HCT116 (cell line): Measurements from ENCODE around the gene TAF11. TPM values are rescaled to one million over a fixed set of nuclear protein-coding genes. Genes with fewer than 3 reads are reported as not detected.

Experiments
- ATAC-seq: fragments of 200-7000 bp; cut with Tn5 transposase; 2 replicates; pipeline ENCODE4 v1.9.1; 2020; ENCODE audit warnings: mild to moderate bottlenecking, moderate library complexity
- BruUV-seq: library from RNA; stranded (reverse); fragments of 400-500 nt; replicated peaks from 2 replicates; lab custom pipeline; 2021; lab: Mats Ljungman, UMichigan
- CTCF ChIA-PET: fragments of 300-600 bp; sonication (Branson Sonifier 250); formaldehyde crosslinking; loops from one replicate; lab custom pipeline; 2021; ENCODE audit warnings: antibody characterized with exemption; lab: Charles Lee
- POLR2A ChIA-PET: fragments of 300-600, 350-600 bp; sonication (Branson Sonifier 250); formaldehyde crosslinking; loops from one replicate; lab custom pipeline; 2021; ENCODE audit warnings: antibody characterized with exemption; lab: Charles Lee
- RAD21 ChIA-PET, 2 experiments: fragments of 300-600 bp; sonication (Branson Sonifier 250); formaldehyde crosslinking; loops; one replicate each; lab custom pipeline; 2023; ENCODE audit warnings: low total read pairs in 2 of 2; ENCODE audit not compliant: uncharacterized antibody in 2 of 2, unreplicated experiment in 2 of 2, low non-redundant PET in 1 of 2; lab: Charles Lee
- DNase-seq: peaks from one replicate; pipeline ENCODE4 v3.0.0-alpha.2; 2010; ENCODE audit warnings: low read depth, low spot score
- H2AFZ ChIP-seq: fragments of 200-600 bp; shearing (Covaris generic), sonication (generic); 2 replicates; pipeline ENCODE4 v1.6.1; 2017; ENCODE audit warnings: low read depth, mixed run types, mixed read lengths, antibody characterized with exemption, low read length; ENCODE audit not compliant: poor library complexity, severe bottlenecking
- H3K27ac ChIP-seq: 2 replicates; pipeline ENCODE4 v1.5.1; 2012; ENCODE audit warnings: low read depth, low read length
- H3K27me3 ChIP-seq: fragments of 200-600 bp; sonication (generic); 2 replicates; pipeline ENCODE4 v1.6.1; 2016; ENCODE audit warnings: mixed run types, low read length, mixed read lengths; ENCODE audit not compliant: insufficient read depth
- H3K36me3 ChIP-seq, 2 experiments: fragments of 200-500 bp in 1 of 2; fragments of 200-600 bp in 1 of 2; sonication (Bioruptor generic) in 1 of 2; sonication (generic) in 1 of 2; 2 replicates each; pipeline versions ENCODE4 v1.5.1 to v1.6.1; 2014 to 2016; ENCODE audit warnings: low read length in 2 of 2, inconsistent platforms in 1 of 2, mixed read lengths in 1 of 2, mixed run types in 1 of 2; ENCODE audit not compliant: insufficient read depth in 2 of 2, control insufficient read depth in 1 of 2
- H3K4me1 ChIP-seq, 2 experiments: fragments of 200-600 bp in 1 of 2; sonication (generic) in 1 of 2; 2 replicates each; pipeline versions ENCODE4 v1.5.1 to v1.6.1; 2012 to 2017; ENCODE audit warnings: low read length in 2 of 2, inconsistent platforms in 1 of 2, mild to moderate bottlenecking in 1 of 2, mixed read lengths in 1 of 2, mixed run types in 1 of 2, moderate library complexity in 1 of 2; ENCODE audit not compliant: insufficient read depth in 2 of 2, control insufficient read depth in 1 of 2
- H3K4me2 ChIP-seq: fragments of 200-600 bp; sonication (generic); 2 replicates; pipeline ENCODE4 v1.6.1; 2017; ENCODE audit warnings: mixed run types, low read length, mixed read lengths
- H3K4me3 ChIP-seq, 2 experiments: fragments of 200-600 bp in 1 of 2; sonication (generic) in 1 of 2; replicated peaks in 1 of 2; 2 replicates each; pipeline ENCODE4 v1.5.1; 2011 to 2016; ENCODE audit warnings: low read length in 2 of 2, control low read depth in 1 of 2, low read depth in 1 of 2, mild to moderate bottlenecking in 1 of 2, mixed read lengths in 1 of 2, mixed run types in 1 of 2
- H3K79me2 ChIP-seq: fragments of 200-600 bp; sonication (generic); 2 replicates; pipeline ENCODE4 v1.6.1; 2017; ENCODE audit warnings: mild to moderate bottlenecking, mixed run types, low read length, moderate library complexity, mixed read lengths; ENCODE audit not compliant: insufficient read depth
- H3K9ac ChIP-seq: fragments of 200-600 bp; sonication (generic); 2 replicates; pipeline ENCODE4 v1.6.1; 2016; ENCODE audit warnings: low read length, mixed read lengths
- H3K9me2 ChIP-seq: fragments of 200-600 bp; sonication (generic), shearing (Covaris generic); 2 replicates; pipeline ENCODE4 v1.6.1; 2017; ENCODE audit warnings: mixed run types, mild to moderate bottlenecking, moderate library complexity; ENCODE audit not compliant: insufficient read depth
- H3K9me3 ChIP-seq, 2 experiments: fragments of 200-500 bp in 1 of 2; fragments of 200-600 bp in 1 of 2; sonication (Bioruptor generic) in 1 of 2; sonication (generic) in 1 of 2; 2 replicates each; pipeline ENCODE4 v1.6.1; 2014 to 2017; ENCODE audit warnings: low read length in 2 of 2, mixed read lengths in 2 of 2, inconsistent platforms in 1 of 2, low read depth in 1 of 2, mild to moderate bottlenecking in 1 of 2, mixed run types in 1 of 2, moderate library complexity in 1 of 2; ENCODE audit not compliant: control insufficient read depth in 1 of 2, insufficient read depth in 1 of 2
- H4K20me1 ChIP-seq: fragments of 200-600 bp; sonication (generic), shearing (Covaris generic); 2 replicates; pipeline ENCODE4 v1.6.1; 2017; ENCODE audit warnings: mixed run types, mild to moderate bottlenecking, moderate library complexity; ENCODE audit not compliant: insufficient read depth
- CEBPB ChIP-seq: IDR thresholded peaks from 2 replicates; pipeline ENCODE4 v1.6.1; 2012; ENCODE audit warnings: low read depth
- CTCF ChIP-seq, 3 experiments: fragments of 200-600 bp in 1 of 3; sonication (generic) in 1 of 3; IDR thresholded peaks in 2 of 3; conservative IDR thresholded peaks in 1 of 3; 2 replicates each; pipeline ENCODE4 v1.5.1; 2012 to 2017; ENCODE audit warnings: low read depth in 2 of 3, low read length in 2 of 3, antibody characterized with exemption in 1 of 3, borderline replicate concordance in 1 of 3, control low read depth in 1 of 3, mild to moderate bottlenecking in 1 of 3, mixed read lengths in 1 of 3, mixed run types in 1 of 3, moderate library complexity in 1 of 3; ENCODE audit not compliant: insufficient read depth in 1 of 3
- EGR1 ChIP-seq: IDR thresholded peaks from 2 replicates; pipeline ENCODE4 v1.6.1; 2012; ENCODE audit warnings: low read depth
- EZH2 ChIP-seq: fragments of 200-600 bp; sonication (generic); IDR thresholded peaks from 2 replicates; pipeline ENCODE4 v1.6.1; 2017; ENCODE audit warnings: antibody characterized with exemption, mixed run types
- FOSL1 ChIP-seq: IDR thresholded peaks from 2 replicates; pipeline ENCODE4 v1.6.1; 2012; ENCODE audit warnings: low read depth
- POLR2A ChIP-seq: IDR thresholded peaks from 2 replicates; pipeline ENCODE4 v1.7.0; 2011; ENCODE audit warnings: borderline replicate concordance; ENCODE audit not compliant: insufficient read depth, insufficient read length; ENCODE audit errors: extremely low read depth
- POLR2AphosphoS5 ChIP-seq: IDR thresholded peaks from 2 replicates; pipeline ENCODE4 v1.6.1; 2011; ENCODE audit warnings: mild to moderate bottlenecking, low read depth, low read length, moderate library complexity
- RAD21 ChIP-seq: IDR thresholded peaks from 2 replicates; pipeline ENCODE4 v1.6.1; 2012; ENCODE audit warnings: low read depth, mild to moderate bottlenecking
- REST ChIP-seq: IDR thresholded peaks from 2 replicates; pipeline ENCODE4 v1.6.1; 2012; ENCODE audit warnings: low read depth
- SIN3A ChIP-seq: IDR thresholded peaks from 2 replicates; pipeline ENCODE4 v1.6.1; 2012; ENCODE audit warnings: low read depth
- SP1 ChIP-seq: IDR thresholded peaks from 2 replicates; pipeline ENCODE4 v1.6.1; 2012; ENCODE audit warnings: low read depth
- SRF ChIP-seq: IDR thresholded peaks from 2 replicates; pipeline ENCODE4 v1.6.1; 2012; ENCODE audit warnings: low read depth
- TCF7L2 ChIP-seq: IDR thresholded peaks from 2 replicates; pipeline ENCODE4 v1.7.0; 2011; ENCODE audit warnings: borderline replicate concordance, inconsistent platforms; ENCODE audit not compliant: insufficient read depth, insufficient read length; ENCODE audit errors: extremely low read depth
- ZBTB33 ChIP-seq: IDR thresholded peaks from 2 replicates; pipeline ENCODE4 v1.6.1; 2011; ENCODE audit warnings: mild to moderate bottlenecking, low read length, moderate library complexity; ENCODE audit not compliant: insufficient replicate concordance; ENCODE audit errors: extremely low read depth
- ZFX ChIP-seq: fragments of 450-650 bp; IDR thresholded peaks from 2 replicates; pipeline ENCODE4 v1.6.1; 2017
- ZNF274 ChIP-seq: fragments of 200-500 bp; sonication (Bioruptor generic); IDR thresholded peaks from 2 replicates; pipeline ENCODE4 v1.6.1; 2014; ENCODE audit warnings: mild to moderate bottlenecking, low read depth, low read length, inconsistent platforms
- intact Hi-C: fragments of 100-400 bp; cut with micrococcal nuclease; formaldehyde crosslinking; loops from 2 replicates; pipeline ENCODE4 v1.10.0; 2022
- total RNA-seq: library from RNA; stranded (reverse); gene quantifications from one replicate; pipeline ENCODE4 v1.2.1, GENCODE V29; 2021; ENCODE audit not compliant: unreplicated experiment
- TF ChIP-seq, protein P1 (sequence below): IDR thresholded peaks from 2 replicates; pipeline ENCODE4 v1.6.1; 2012
- TF ChIP-seq, protein P2 (sequence below): IDR thresholded peaks from 2 replicates; pipeline ENCODE4 v1.6.1; 2012

TAF11 gene
- total RNA-seq, 1 experiment from 2014 or later: 23.7 TPM

- TF ChIP-seq SRF (no peak), SIN3A (no peak), CTCF (IDR thresholded peaks at IDR 0.05 in 2 of 3, conservative IDR thresholded peaks at IDR 0.05 in 1 of 3; ENCODE audit: borderline replicate concordance in 1 of 3, insufficient read depth in 1 of 3, low read depth in 2 of 3, low read length in 2 of 3) (no peak), FOSL1 (no peak), RAD21 (no peak), TCF7L2 (no peak), EZH2 (no peak), ZNF274 (no peak), ZFX (no peak)
- TF ChIP-seq, protein P1, sequence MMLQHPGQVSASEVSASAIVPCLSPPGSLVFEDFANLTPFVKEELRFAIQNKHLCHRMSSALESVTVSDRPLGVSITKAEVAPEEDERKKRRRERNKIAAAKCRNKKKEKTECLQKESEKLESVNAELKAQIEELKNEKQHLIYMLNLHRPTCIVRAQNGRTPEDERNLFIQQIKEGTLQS: no peak
Observed at GRCh38 chr6:34871853-34872252, 16.0 kb downstream of the TAF11 start (continued).

GRCh38 chr6:34867484-34867883, 20.4 kb downstream of the TAF11 start:
- no peak overlapping the region for H3K4me3 ChIP-seq
- no peaks in the 10 kb centered on the region for H3K9me3 ChIP-seq
- ATAC-seq (peak; percentile 34; the same call in 1 of the 2 replicates), DNase-seq (no peak)
- no peaks in the 10 kb centered on the region for H3K9me2 ChIP-seq
- H3K27ac ChIP-seq: no peak overlapping the region
- CTCF ChIA-PET: no interaction called here
- H3K36me3 ChIP-seq: peaks cover 24 to 32% of the 10 kb centered on the region in 2 experiments; a peak in 3 of 4 replicates
- intact Hi-C loops: no loop called here
- no peak overlapping the region for H2AFZ ChIP-seq
- no TSS peak for BruUV-seq
- RAD21 ChIA-PET: no interaction called here
- POLR2A ChIA-PET: no interaction called here
- no peaks in the 10 kb centered on the region for H3K79me2 ChIP-seq
- H3K9ac ChIP-seq: no peak overlapping the region
- H4K20me1 ChIP-seq: no peaks in the 10 kb centered on the region
- no peaks in the 10 kb centered on the region for H3K4me1 ChIP-seq
- H3K4me2 ChIP-seq: no peak overlapping the region
- no peaks in the 10 kb centered on the region for H3K27me3 ChIP-seq
- TF ChIP-seq CEBPB (no peak), SRF (no peak), EZH2 (no peak), POLR2A (no peak), EGR1 (no peak), POLR2AphosphoS5 (no peak), FOSL1 (no peak), ZBTB33 (no peak), REST (no peak), SP1 (no peak), ZFX (no peak), SIN3A (no peak)
- TF ChIP-seq, protein P1: no peak
- TF ChIP-seq, protein P2, sequence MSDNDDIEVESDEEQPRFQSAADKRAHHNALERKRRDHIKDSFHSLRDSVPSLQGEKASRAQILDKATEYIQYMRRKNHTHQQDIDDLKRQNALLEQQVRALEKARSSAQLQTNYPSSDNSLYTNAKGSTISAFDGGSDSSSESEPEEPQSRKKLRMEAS: no peak
